H9 (cell line): Measurements from ENCODE around the gene PTGES2. TPM values are rescaled to one million over a fixed set of nuclear protein-coding genes. Genes with fewer than 3 reads are reported as not detected.

ENCODE experiments used
- DNase-seq: peaks from one replicate; pipeline ENCODE4 v3.0.0-alpha.2; 2017
- H2AFZ ChIP-seq: one replicate; pipeline ENCODE4 v1.6.1; 2013; ENCODE audit warnings: mild to moderate bottlenecking, low read length, control low read depth, moderate library complexity
- H2AK5ac ChIP-seq: 2 replicates; pipeline ENCODE4 v1.6.1; 2013; ENCODE audit warnings: low read length, control low read depth, mixed read lengths; ENCODE audit not compliant: insufficient read length
- H2BK120ac ChIP-seq: one replicate; pipeline ENCODE4 v1.6.1; 2013; ENCODE audit warnings: low read depth, mild to moderate bottlenecking, low read length, control low read depth, inconsistent platforms; ENCODE audit not compliant: poor library complexity, severe bottlenecking
- H2BK12ac ChIP-seq: 2 replicates; pipeline ENCODE4 v1.6.1; 2013; ENCODE audit warnings: low read length, control low read depth, mixed read lengths, low read depth; ENCODE audit not compliant: insufficient read length
- H2BK15ac ChIP-seq: 2 replicates; pipeline ENCODE4 v1.6.1; 2013; ENCODE audit warnings: low read depth, low read length, control low read depth
- H2BK20ac ChIP-seq: one replicate; pipeline ENCODE4 v1.6.1; 2013; ENCODE audit warnings: low read depth, mild to moderate bottlenecking, low read length, control low read depth, inconsistent platforms; ENCODE audit not compliant: poor library complexity, severe bottlenecking
- H2BK5ac ChIP-seq: 2 replicates; pipeline ENCODE4 v1.6.1; 2013; ENCODE audit warnings: low read length, control low read depth, mixed read lengths; ENCODE audit not compliant: insufficient read length
- H3K14ac ChIP-seq: 2 replicates; pipeline ENCODE4 v1.6.1; 2013; ENCODE audit warnings: low read length, control low read depth; ENCODE audit not compliant: insufficient read depth
- H3K18ac ChIP-seq: 2 replicates; pipeline ENCODE4 v1.6.1; 2013; ENCODE audit warnings: low read depth, mild to moderate bottlenecking, mixed read lengths, low read length, control low read depth; ENCODE audit not compliant: insufficient read length
- H3K23ac ChIP-seq: 2 replicates; pipeline ENCODE4 v1.6.1; 2013; ENCODE audit warnings: low read length, control low read depth, mixed read lengths, low read depth; ENCODE audit not compliant: insufficient read length
- H3K23me2 ChIP-seq: 2 replicates; pipeline ENCODE4 v1.6.1; 2013; ENCODE audit warnings: low read depth, mild to moderate bottlenecking, mixed read lengths, low read length, control low read depth; ENCODE audit not compliant: insufficient read length, poor library complexity, severe bottlenecking
- H3K27ac ChIP-seq: 2 replicates; pipeline ENCODE4 v1.5.1; 2013; ENCODE audit warnings: low read length, control low read depth, mixed read lengths, low read depth; ENCODE audit not compliant: insufficient read length
- H3K27me3 ChIP-seq: 2 replicates; pipeline ENCODE4 v1.6.1; 2013; ENCODE audit warnings: low read length, control low read depth, inconsistent platforms; ENCODE audit not compliant: insufficient read depth
- H3K4ac ChIP-seq: 2 replicates; pipeline ENCODE4 v1.6.1; 2013; ENCODE audit warnings: low read depth, mild to moderate bottlenecking, control low read depth, inconsistent platforms, low read length, moderate library complexity
- H3K4me1 ChIP-seq: 2 replicates; pipeline ENCODE4 v1.6.1; 2013; ENCODE audit warnings: low read length, control low read depth, inconsistent platforms; ENCODE audit not compliant: insufficient read depth
- H3K4me2 ChIP-seq: 2 replicates; pipeline ENCODE4 v1.6.1; 2013; ENCODE audit warnings: low read length, control low read depth, mixed read lengths; ENCODE audit not compliant: insufficient read length, insufficient read depth
- H3K56ac ChIP-seq: 2 replicates; pipeline ENCODE4 v1.6.1; 2013; ENCODE audit warnings: low read depth, mild to moderate bottlenecking, mixed read lengths, low read length, control low read depth; ENCODE audit not compliant: insufficient read length
- H3K79me1 ChIP-seq: 2 replicates; pipeline ENCODE4 v1.6.1; 2013; ENCODE audit warnings: low read depth, mild to moderate bottlenecking, moderate library complexity, low read length, control low read depth, inconsistent platforms; ENCODE audit not compliant: insufficient read depth, poor library complexity, severe bottlenecking
- H3K79me2 ChIP-seq: 2 replicates; pipeline ENCODE4 v1.6.1; 2013; ENCODE audit warnings: low read length, control low read depth, inconsistent platforms; ENCODE audit not compliant: insufficient read depth
- H3K9ac ChIP-seq: 2 replicates; pipeline ENCODE4 v1.6.1; 2013; ENCODE audit warnings: low read length, control low read depth, mixed read lengths; ENCODE audit not compliant: insufficient read length; ENCODE audit errors: extremely low read depth
- H3K9me3 ChIP-seq: one replicate; pipeline ENCODE4 v1.6.1; 2013; ENCODE audit warnings: low read depth, low read length, inconsistent platforms; ENCODE audit not compliant: control insufficient read depth
- H3T11ph ChIP-seq: one replicate; pipeline ENCODE4 v1.6.1; 2013; ENCODE audit warnings: mild to moderate bottlenecking, low read length, control low read depth, inconsistent platforms
- H4K20me1 ChIP-seq: one replicate; pipeline ENCODE4 v1.6.1; 2013; ENCODE audit not compliant: control insufficient read depth, insufficient read length, insufficient read depth
- H4K5ac ChIP-seq: 2 replicates; pipeline ENCODE4 v1.6.1; 2013; ENCODE audit warnings: low read depth, mild to moderate bottlenecking, mixed read lengths, low read length, control low read depth; ENCODE audit not compliant: insufficient read length
- H4K8ac ChIP-seq: replicated peaks from 2 replicates; pipeline ENCODE4 v1.6.1; 2013; ENCODE audit warnings: low read length, control low read depth, mixed read lengths, low read depth; ENCODE audit not compliant: insufficient read length
- H4K91ac ChIP-seq: 2 replicates; pipeline ENCODE4 v1.6.1; 2013; ENCODE audit warnings: low read depth, mild to moderate bottlenecking, moderate library complexity, mixed read lengths, low read length, control low read depth; ENCODE audit not compliant: insufficient read length
- H3K27ac Mint-ChIP-seq, 3 experiments: 2 replicates in 2 of 3; 3 replicates in 1 of 3; pipeline ENCODE4 v1.8.0; 2020 to 2021; ENCODE audit warnings: mixed read lengths in 3 of 3, mild to moderate bottlenecking in 1 of 3, moderate library complexity in 1 of 3
- H3K27me3 Mint-ChIP-seq: 2 replicates; pipeline ENCODE4 v1.8.0; 2021; ENCODE audit warnings: low read depth, mild to moderate bottlenecking, moderate library complexity, mixed read lengths
- H3K36me3 Mint-ChIP-seq, 3 experiments: 2 replicates in 2 of 3; 3 replicates in 1 of 3; pipeline ENCODE4 v1.8.0; 2020 to 2021; ENCODE audit warnings: low read depth in 3 of 3, mixed read lengths in 3 of 3; ENCODE audit not compliant: insufficient read depth in 1 of 3
- H3K4me1 Mint-ChIP-seq, 2 experiments: 2 replicates each; pipeline ENCODE4 v1.8.0; 2020; ENCODE audit warnings: mixed read lengths in 2 of 2
- H3K4me3 Mint-ChIP-seq, 2 experiments: 2 replicates in 1 of 2; 3 replicates in 1 of 2; pipeline ENCODE4 v1.8.0; 2020 to 2021; ENCODE audit warnings: mild to moderate bottlenecking in 2 of 2, mixed read lengths in 2 of 2, moderate library complexity in 1 of 2
- H3K9me3 Mint-ChIP-seq, 2 experiments: 2 replicates in 1 of 2; 3 replicates in 1 of 2; pipeline ENCODE4 v1.8.0; 2020; ENCODE audit warnings: mild to moderate bottlenecking in 2 of 2, mixed read lengths in 2 of 2, moderate library complexity in 1 of 2
- WGBS: extraction: QIAGEN DNeasy Blood & Tissue Kit; methylation state at CpG from one replicate; pipeline ENCODE4 v1.1.7; 2013; ENCODE audit warnings: missing lambda C conversion rate, low lambda C conversion rate, mixed read lengths; ENCODE audit not compliant: insufficient read length; ENCODE audit errors: extremely low coverage; 5-methylcytosine and 5-hydroxymethylcytosine counted together
- total RNA-seq: library from RNA; stranded (reverse); gene quantifications from 2 replicates; pipeline ENCODE4 v1.2.1, GENCODE V29; 2021
- TF ChIP-seq, protein P1 (sequence below): fragments of 200-600 bp; sonication (generic); conservative IDR thresholded peaks from 3 replicates; pipeline ENCODE4 v1.8.0; 2021; ENCODE audit warnings: antibody characterized with exemption, mild to moderate bottlenecking

Gene PTGES2
- total RNA-seq, 1 experiment from 2014 or later: 63.9 TPM

GRCh38 chr9:128169925-128170324 lies 42.4 kb upstream of the PTGES2 start:
- H3K4me3 Mint-ChIP-seq: no peak overlapping the region
- WGBS: no CpG with 5 or more reads among the region's 8 CpGs
- no peak overlapping the region for H4K8ac ChIP-seq
- H4K5ac ChIP-seq: no peak overlapping the region
- H2BK12ac ChIP-seq: no peak overlapping the region
- no peaks in the 10 kb centered on the region for H3K9me3 ChIP-seq
- no peak overlapping the region for H3T11ph ChIP-seq
- no peak overlapping the region for H3K9ac ChIP-seq
- no peaks in the 10 kb centered on the region for H3K27me3 Mint-ChIP-seq
- no peaks in the 10 kb centered on the region for H3K23me2 ChIP-seq
- no peak overlapping the region for H3K27ac ChIP-seq
- DNase-seq: no peak
- no peak overlapping the region for H3K23ac ChIP-seq
- no peaks in the 10 kb centered on the region for H3K79me2 ChIP-seq
- no peak overlapping the region for H3K18ac ChIP-seq
- H3K56ac ChIP-seq: no peak overlapping the region
- TF ChIP-seq, protein P1, sequence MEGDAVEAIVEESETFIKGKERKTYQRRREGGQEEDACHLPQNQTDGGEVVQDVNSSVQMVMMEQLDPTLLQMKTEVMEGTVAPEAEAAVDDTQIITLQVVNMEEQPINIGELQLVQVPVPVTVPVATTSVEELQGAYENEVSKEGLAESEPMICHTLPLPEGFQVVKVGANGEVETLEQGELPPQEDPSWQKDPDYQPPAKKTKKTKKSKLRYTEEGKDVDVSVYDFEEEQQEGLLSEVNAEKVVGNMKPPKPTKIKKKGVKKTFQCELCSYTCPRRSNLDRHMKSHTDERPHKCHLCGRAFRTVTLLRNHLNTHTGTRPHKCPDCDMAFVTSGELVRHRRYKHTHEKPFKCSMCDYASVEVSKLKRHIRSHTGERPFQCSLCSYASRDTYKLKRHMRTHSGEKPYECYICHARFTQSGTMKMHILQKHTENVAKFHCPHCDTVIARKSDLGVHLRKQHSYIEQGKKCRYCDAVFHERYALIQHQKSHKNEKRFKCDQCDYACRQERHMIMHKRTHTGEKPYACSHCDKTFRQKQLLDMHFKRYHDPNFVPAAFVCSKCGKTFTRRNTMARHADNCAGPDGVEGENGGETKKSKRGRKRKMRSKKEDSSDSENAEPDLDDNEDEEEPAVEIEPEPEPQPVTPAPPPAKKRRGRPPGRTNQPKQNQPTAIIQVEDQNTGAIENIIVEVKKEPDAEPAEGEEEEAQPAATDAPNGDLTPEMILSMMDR: no peak
- H3K9me3 Mint-ChIP-seq: no peaks in the 10 kb centered on the region
- no peaks in the 10 kb centered on the region for H3K79me1 ChIP-seq
- no peak overlapping the region for H2BK5ac ChIP-seq
- no peak overlapping the region; a peak in 1 of 7 replicates for H3K27ac Mint-ChIP-seq
- H4K20me1 ChIP-seq: no peaks in the 10 kb centered on the region
- no peak overlapping the region for H2AK5ac ChIP-seq
- no peak overlapping the region for H2BK120ac ChIP-seq
- H3K4me1 Mint-ChIP-seq: no peaks in the 10 kb centered on the region
- no peak overlapping the region for H3K4ac ChIP-seq
- peaks cover 20 to 64% (median 48%) of the 10 kb centered on the region in 3 experiments for H3K36me3 Mint-ChIP-seq
- H3K27me3 ChIP-seq: no peaks in the 10 kb centered on the region
- no peak overlapping the region for H2BK15ac ChIP-seq
- H4K91ac ChIP-seq: no peak overlapping the region
- H2BK20ac ChIP-seq: no peak overlapping the region
- no peak overlapping the region for H2AFZ ChIP-seq
- H3K4me1 ChIP-seq: no peaks in the 10 kb centered on the region
- no peak overlapping the region for H3K4me2 ChIP-seq
- no peak overlapping the region for H3K14ac ChIP-seq
